ENCODE data around the gene EIF2AK3.

The EIF2AK3 gene

GRCh38 chr2:88540346-88540745 is 86.9 kb downstream of the EIF2AK3 start:
- no peak for DNase-seq (ENCODE audit: low read depth in 2 of 2)

GRCh38 chr2:88538362-88538917 is 88.8 kb downstream of the EIF2AK3 start:
- DNase-seq (ENCODE audit: low read depth in 2 of 2), result no peak

GRCh38 chr2:88537640-88538039 is 89.6 kb downstream of the EIF2AK3 start:
- DNase-seq (ENCODE audit: low read depth in 2 of 2), result no peak

GRCh38 chr2:88530081-88530480 is 97.2 kb downstream of the EIF2AK3 start:
- DNase-seq (ENCODE audit: low read depth in 2 of 2), result no peak

GRCh38 chr2:88521445-88522073 is 105.7 kb downstream of the EIF2AK3 start:
- DNase-seq (ENCODE audit: low read depth in 2 of 2), result no peak

GRCh38 chr2:88517759-88518201 is 109.5 kb downstream of the EIF2AK3 start:
- no peak for DNase-seq (ENCODE audit: low read depth in 2 of 2)
